HEK293T (cell line): ENCODE measurements around the gene OSBPL2.

Experiments
- CTCF ChIA-PET: fragments of 350-600 bp; formaldehyde crosslinking; extraction: SDS; loops from one replicate; lab custom pipeline; 2021; ENCODE audit warnings: antibody characterized with exemption, inconsistent platforms; lab: Yijun Ruan, JAX
- POLR2A ChIA-PET: fragments of 350-600 bp; formaldehyde crosslinking; extraction: SDS; loops from one replicate; lab custom pipeline; 2020; ENCODE audit warnings: antibody characterized with exemption, inconsistent platforms; lab: Yijun Ruan, JAX
- DNase-seq: peaks from one replicate; pipeline ENCODE4 v3.0.0; 2012; ENCODE audit warnings: mixed read lengths; ENCODE audit errors: extremely low spot score
- ARNT ChIP-seq: fragments of 450-650 bp; IDR thresholded peaks from 2 replicates; pipeline ENCODE4 v1.6.1; 2017; ENCODE audit warnings: mild to moderate bottlenecking
- BHLHE40 ChIP-seq: fragments of 450-650 bp; IDR thresholded peaks from 2 replicates; pipeline ENCODE4 v1.6.1; 2016; ENCODE audit warnings: mild to moderate bottlenecking, moderate library complexity, borderline replicate concordance
- CTBP1 ChIP-seq: fragments of 450-650 bp; IDR thresholded peaks from 2 replicates; pipeline ENCODE4 v1.6.1; 2016; ENCODE audit warnings: borderline replicate concordance
- ELF4 ChIP-seq: fragments of 450-650 bp; IDR thresholded peaks from 2 replicates; pipeline ENCODE4 v1.6.1; 2017; ENCODE audit warnings: antibody characterized with exemption
- FOXA1 ChIP-seq: fragments of 450-650 bp; IDR thresholded peaks from 2 replicates; pipeline ENCODE4 v1.6.1; 2016; ENCODE audit warnings: mild to moderate bottlenecking
- FOXK2 ChIP-seq: fragments of 450-650 bp; IDR thresholded peaks from 2 replicates; pipeline ENCODE4 v1.6.1; 2016; ENCODE audit warnings: mild to moderate bottlenecking
- FOXM1 ChIP-seq: fragments of 450-650 bp; IDR thresholded peaks from 2 replicates; pipeline ENCODE4 v1.6.1; 2017; ENCODE audit warnings: mild to moderate bottlenecking, borderline replicate concordance
- HDGF ChIP-seq: fragments of 450-650 bp; IDR thresholded peaks from 2 replicates; pipeline ENCODE4 v1.6.1; 2017; ENCODE audit warnings: antibody characterized with exemption, borderline replicate concordance
- L3MBTL2 ChIP-seq: fragments of 450-650 bp; conservative IDR thresholded peaks from 2 replicates; pipeline ENCODE4 v1.6.1; 2016; ENCODE audit warnings: mild to moderate bottlenecking
- LEF1 ChIP-seq: fragments of 450-650 bp; IDR thresholded peaks from 2 replicates; pipeline ENCODE4 v1.6.1; 2017; ENCODE audit warnings: mild to moderate bottlenecking, borderline replicate concordance
- NFRKB ChIP-seq: fragments of 450-650 bp; IDR thresholded peaks from 2 replicates; pipeline ENCODE4 v1.6.1; 2016; ENCODE audit warnings: mild to moderate bottlenecking, moderate library complexity
- SP1 ChIP-seq: fragments of 450-650 bp; IDR thresholded peaks from 2 replicates; pipeline ENCODE4 v1.6.1; 2017
- SUZ12 ChIP-seq: fragments of 450-650 bp; IDR thresholded peaks from 2 replicates; pipeline ENCODE4 v1.6.1; 2016; ENCODE audit warnings: mild to moderate bottlenecking
- TARDBP ChIP-seq: fragments of 450-650 bp; IDR thresholded peaks from 2 replicates; pipeline ENCODE4 v1.6.1; 2016
- ZNF384 ChIP-seq: fragments of 450-650 bp; IDR thresholded peaks from 2 replicates; pipeline ENCODE4 v1.6.1; 2016
- TF ChIP-seq, protein P1 (sequence below): fragments of 450-650 bp; IDR thresholded peaks from 2 replicates; pipeline ENCODE4 v1.6.1; 2016

Gene OSBPL2

GRCh38 chr20:62330576-62331317 is 92.4 kb downstream of the OSBPL2 start:
- ChIA-PET CTCF (no interaction called here), POLR2A (no interaction called here)
- TF ChIP-seq BHLHE40 (no peak), CTBP1 (no peak), ARNT (no peak), ELF4 (no peak), FOXM1 (no peak), ZNF384 (no peak), FOXA1 (no peak), HDGF (no peak), SUZ12 (no peak), NFRKB (no peak), FOXK2 (no peak), L3MBTL2 (no peak), LEF1 (no peak), TARDBP (no peak), SP1 (no peak)
- TF ChIP-seq, protein P1, sequence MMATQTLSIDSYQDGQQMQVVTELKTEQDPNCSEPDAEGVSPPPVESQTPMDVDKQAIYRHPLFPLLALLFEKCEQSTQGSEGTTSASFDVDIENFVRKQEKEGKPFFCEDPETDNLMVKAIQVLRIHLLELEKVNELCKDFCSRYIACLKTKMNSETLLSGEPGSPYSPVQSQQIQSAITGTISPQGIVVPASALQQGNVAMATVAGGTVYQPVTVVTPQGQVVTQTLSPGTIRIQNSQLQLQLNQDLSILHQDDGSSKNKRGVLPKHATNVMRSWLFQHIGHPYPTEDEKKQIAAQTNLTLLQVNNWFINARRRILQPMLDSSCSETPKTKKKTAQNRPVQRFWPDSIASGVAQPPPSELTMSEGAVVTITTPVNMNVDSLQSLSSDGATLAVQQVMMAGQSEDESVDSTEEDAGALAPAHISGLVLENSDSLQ = no peak
- DNase-seq = no peak

DNA sequence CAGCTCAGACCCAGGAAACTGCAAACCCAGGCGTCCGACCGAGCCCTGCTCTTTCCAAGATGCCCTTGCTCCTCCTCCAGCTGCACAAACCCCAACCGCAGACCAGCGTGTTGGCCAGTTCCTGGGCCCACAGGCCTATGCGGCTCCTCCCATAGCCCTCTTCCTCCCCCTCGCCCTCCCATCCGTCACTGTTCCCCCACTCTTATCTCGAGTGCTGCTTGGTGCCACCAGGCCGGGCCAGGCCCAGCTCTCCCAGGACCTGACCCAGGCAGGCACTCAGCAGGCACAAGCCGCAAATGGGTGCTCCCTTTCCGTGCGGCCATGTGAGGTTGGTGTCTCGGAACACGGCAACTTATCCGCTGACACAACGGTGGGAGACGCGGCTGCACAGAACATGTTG is 93.0 kb downstream of the OSBPL2 start:
- TF ChIP-seq LEF1 (no peak), SP1 (no peak), L3MBTL2 (no peak), NFRKB (no peak), FOXM1 (no peak), BHLHE40 (no peak), ARNT (no peak), ZNF384 (no peak), CTBP1 (no peak), TARDBP (no peak), ELF4 (no peak), HDGF (no peak), FOXA1 (no peak), SUZ12 (no peak), FOXK2 (no peak)
- TF ChIP-seq, protein P1 = no peak
- POLR2A ChIA-PET = no interaction called here
- DNase-seq = no peak
- CTCF ChIA-PET = no interaction called here

- TF ChIP-seq ARNT (no peak), NFRKB (no peak), BHLHE40 (no peak), FOXM1 (no peak), L3MBTL2 (no peak), TARDBP (no peak), FOXA1 (no peak), LEF1 (no peak), ZNF384 (no peak), SUZ12 (no peak), CTBP1 (no peak), HDGF (no peak), FOXK2 (no peak), SP1 (no peak), ELF4 (no peak)
- TF ChIP-seq, protein P1 = no peak
- POLR2A ChIA-PET = no interaction called here
- CTCF ChIA-PET = no interaction called here
- no peak for DNase-seq
These were observed 94.1 kb downstream of the OSBPL2 start for GRCh38 chr20:62332421-62332820.

DNA sequence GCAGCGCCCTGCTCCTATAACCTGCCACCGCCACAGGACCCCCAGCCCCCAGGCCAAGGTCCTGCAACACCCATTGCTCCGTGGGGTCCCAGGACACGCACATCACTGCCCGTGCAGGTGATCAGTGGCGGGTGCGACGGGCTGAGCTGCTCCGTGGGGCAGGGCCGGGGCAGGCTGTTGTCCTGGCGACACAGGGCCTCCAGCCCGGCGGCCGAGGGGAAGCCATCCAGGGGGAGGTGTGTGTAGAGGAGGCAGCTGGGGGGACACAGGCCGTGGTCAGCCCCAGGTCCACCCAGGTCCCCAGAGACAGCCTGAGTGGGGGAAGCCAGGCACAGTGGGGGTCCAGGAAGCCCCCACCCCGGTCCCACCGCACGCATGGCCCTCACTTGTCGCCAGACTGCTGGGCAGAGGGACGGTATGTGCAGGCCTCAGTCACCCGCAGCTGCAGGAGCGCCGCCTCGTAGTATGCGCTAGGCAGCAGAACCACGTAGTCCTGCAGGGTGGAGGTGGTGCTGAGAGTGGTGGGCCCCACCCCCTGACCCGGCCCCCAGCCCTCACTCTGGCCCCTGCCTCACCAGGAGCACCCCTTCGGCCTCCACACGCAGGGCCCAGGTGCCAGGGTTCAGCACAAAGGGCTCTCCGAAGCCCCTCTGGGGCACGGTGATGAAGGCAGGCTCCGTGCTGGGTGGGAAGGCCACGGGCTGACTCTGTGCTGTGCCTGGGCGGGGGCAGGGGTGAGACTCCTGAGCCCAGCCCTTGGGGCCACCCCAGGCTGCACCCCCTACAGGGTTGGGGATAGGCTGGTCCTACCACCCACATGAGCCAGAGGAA is 94.9 kb downstream of the OSBPL2 start:
- CTCF ChIA-PET = no interaction called here
- TF ChIP-seq TARDBP (no peak), L3MBTL2 (no peak), ELF4 (no peak), ZNF384 (no peak), FOXA1 (no peak), HDGF (no peak), FOXM1 (no peak), CTBP1 (no peak), SUZ12 (no peak), BHLHE40 (no peak), NFRKB (no peak), ARNT (no peak), FOXK2 (no peak), LEF1 (no peak), SP1 (no peak)
- TF ChIP-seq, protein P1 = no peak

More for the DNA sequence above, 94.9 kb downstream of the OSBPL2 start:
- POLR2A ChIA-PET = no interaction called here
- no peak for DNase-seq
